T-helper 2 cell (primary cell): ENCODE measurements around the gene BEST1.

Experiments
- DNase-seq, 5 experiments: peaks; one replicate each; pipeline versions ENCODE4 v3.0.0 to v3.0.0-alpha.2; 2012 to 2022

Gene BEST1

GRCh38 chr11:61916737-61917333, 33.3 kb upstream of the BEST1 start:
- no peak for DNase-seq

GRCh38 chr11:61917334-61918109, 32.6 kb upstream of the BEST1 start, which contains the start of gene RAB3IL1:
RAB3IL1 (minus strand) TSS chr11:61917566; CDS start chr11:61917367, 199 bp downstream.
- DNase-seq: no peak

- no peak for DNase-seq
Measured at GRCh38 chr11:61918251-61918937, 31.8 kb upstream of the BEST1 start.

GRCh38 chr11:61918938-61919704, 31.0 kb upstream of the BEST1 start:
- DNase-seq: no peak

GRCh38 chr11:61919705-61920631, 30.2 kb upstream of the BEST1 start:
- no peak for DNase-seq

- no peak for DNase-seq
Measured at GRCh38 chr11:61921446-61921845, 28.7 kb upstream of the BEST1 start.

- DNase-seq: no peak
Measured at GRCh38 chr11:61922539-61922938, 27.6 kb upstream of the BEST1 start.

- DNase-seq: no peak
Measured at GRCh38 chr11:61923166-61924063, 26.7 kb upstream of the BEST1 start.

GRCh38 chr11:61924064-61924455, 26.1 kb upstream of the BEST1 start:
- DNase-seq: no peak

GRCh38 chr11:61925736-61926135, 24.4 kb upstream of the BEST1 start:
- DNase-seq: no peak

GRCh38 chr11:61926235-61926634, 23.9 kb upstream of the BEST1 start:
- DNase-seq: no peak

- DNase-seq: no peak
Measured at GRCh38 chr11:61927501-61927900, 22.6 kb upstream of the BEST1 start.

GRCh38 chr11:61928606-61929005, 21.5 kb upstream of the BEST1 start:
- DNase-seq: no peak

GRCh38 chr11:61930933-61931332, 19.2 kb upstream of the BEST1 start:
- no peak for DNase-seq

- DNase-seq: no peak
Measured at GRCh38 chr11:61935861-61936260, 14.3 kb upstream of the BEST1 start.

GRCh38 chr11:61940466-61940865, 9.7 kb upstream of the BEST1 start:
- no peak for DNase-seq

GRCh38 chr11:61945191-61945590, 5.0 kb upstream of the BEST1 start:
- DNase-seq: no peak

GRCh38 chr11:61946894-61947293, 3.3 kb upstream of the BEST1 start:
- DNase-seq: no peak

GRCh38 chr11:61947486-61948210, 2.5 kb upstream of the BEST1 start:
- peak in 4 of 5 experiments; percentile 41 to 53 (median 43) for DNase-seq

- no peak for DNase-seq
Measured at GRCh38 chr11:61948505-61948904, 1.6 kb upstream of the BEST1 start.
